HuH-7 (cell line): ENCODE measurements around the gene AMACR.

Experiments
- DNase-seq: peaks from one replicate; pipeline ENCODE4 v3.0.0; 2011; ENCODE audit warnings: low spot score

The AMACR gene

GRCh38 chr5:34007621-34008600, at the start of gene AMACR:
AMACR (minus strand) TSS chr5:34008050; CDS start chr5:34008019, 31 bp downstream.
- peak; percentile 98 for DNase-seq

GRCh38 chr5:34057569-34057968, 49.7 kb upstream of the AMACR start:
- DNase-seq = no peak

DNA sequence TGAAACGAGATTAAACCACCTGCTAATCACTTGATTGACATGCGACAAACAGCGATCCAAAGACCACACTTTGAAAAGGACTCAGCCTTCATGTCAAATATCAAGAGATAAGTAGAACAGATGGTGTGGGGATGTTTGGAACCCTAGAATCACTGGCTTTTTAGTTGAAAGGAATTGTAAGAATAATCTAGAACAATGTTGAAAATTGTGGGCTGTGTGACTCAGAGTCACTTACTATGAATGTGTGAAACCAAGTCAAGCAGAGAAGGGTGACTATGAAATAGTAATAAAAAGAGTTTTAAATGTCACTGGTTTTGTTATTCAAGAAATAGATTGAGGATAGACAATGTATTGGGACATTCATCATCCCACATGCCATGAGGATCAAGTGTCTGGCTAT, 49.3 kb upstream of the AMACR start:
- DNase-seq = no peak

- DNase-seq = no peak
Measured at GRCh38 chr5:34055667-34056066, 47.8 kb upstream of the AMACR start.

DNA sequence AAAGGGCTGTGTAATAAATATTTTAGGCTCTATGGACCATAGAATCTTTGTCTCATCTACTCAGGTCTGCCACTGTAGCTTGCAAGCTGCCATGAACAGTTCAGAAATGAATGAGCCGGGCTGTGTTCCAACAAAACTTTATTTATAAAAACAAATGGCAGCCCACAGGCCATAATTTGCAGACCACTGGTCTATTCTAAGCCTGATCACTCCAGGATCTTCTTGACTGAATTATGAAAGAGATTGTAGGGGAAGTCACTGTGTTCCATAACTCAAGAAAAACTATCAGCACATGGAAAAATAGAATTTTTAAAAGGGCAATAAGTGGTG, 46.5 kb upstream of the AMACR start:
- DNase-seq = no peak

DNA sequence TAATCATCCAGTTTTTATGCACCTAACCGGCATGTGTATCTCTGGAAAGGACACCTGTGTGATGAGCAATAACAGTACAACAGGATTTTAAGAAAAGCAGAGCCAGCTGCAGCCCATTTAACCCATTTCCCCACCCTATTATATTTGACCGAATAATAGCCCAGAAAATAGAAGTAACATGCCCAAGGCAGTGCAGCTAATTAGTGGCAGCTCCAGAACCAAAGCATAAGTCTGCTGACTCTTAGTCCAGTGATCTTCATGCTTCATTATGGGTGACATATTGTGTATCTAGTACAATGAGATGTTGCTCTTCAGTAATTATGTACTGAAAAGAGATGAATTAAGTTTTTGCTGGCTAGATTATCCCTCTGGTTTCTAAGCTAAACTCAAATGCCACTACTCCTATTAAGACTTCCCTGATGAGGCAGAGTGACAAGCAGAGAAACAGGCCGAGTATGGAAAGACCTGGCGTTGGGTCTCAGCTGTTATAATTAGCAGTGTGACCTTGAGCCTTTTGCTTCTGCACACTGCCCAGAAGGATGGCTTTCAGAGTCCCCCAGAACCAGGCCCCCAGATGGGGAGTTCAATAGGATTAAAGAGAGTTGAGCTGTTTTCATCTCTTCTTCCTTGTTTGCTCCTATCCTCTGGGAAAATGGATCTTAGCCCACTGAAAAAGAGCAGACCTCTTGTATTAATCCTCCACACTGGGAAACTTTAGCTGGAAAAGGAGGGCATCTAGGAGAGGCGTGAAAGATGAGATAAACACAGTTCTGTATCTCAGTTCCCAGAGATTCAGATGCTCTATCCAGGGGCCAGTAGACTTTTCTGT, 45.9 kb upstream of the AMACR start:
- no peak for DNase-seq

DNA sequence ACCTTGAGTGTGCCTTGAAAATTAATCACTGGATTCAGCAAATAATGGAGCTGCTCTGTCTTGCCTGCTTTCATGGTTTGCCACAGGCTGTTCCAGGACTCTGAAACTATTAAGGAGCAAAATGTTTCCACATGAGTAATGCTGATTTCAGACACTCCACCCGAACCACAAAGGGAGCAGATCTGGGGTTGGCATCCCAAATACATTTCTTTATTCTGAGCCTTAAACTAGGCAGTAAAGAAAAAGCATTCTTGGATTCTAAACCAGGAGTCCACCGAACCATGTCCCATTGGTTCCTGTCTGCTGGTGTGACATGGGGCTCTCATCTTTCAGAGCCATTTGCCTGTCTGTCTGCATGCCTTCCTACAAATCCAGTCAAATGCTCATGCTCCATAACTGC, 45.3 kb upstream of the AMACR start:
- no peak for DNase-seq

DNA sequence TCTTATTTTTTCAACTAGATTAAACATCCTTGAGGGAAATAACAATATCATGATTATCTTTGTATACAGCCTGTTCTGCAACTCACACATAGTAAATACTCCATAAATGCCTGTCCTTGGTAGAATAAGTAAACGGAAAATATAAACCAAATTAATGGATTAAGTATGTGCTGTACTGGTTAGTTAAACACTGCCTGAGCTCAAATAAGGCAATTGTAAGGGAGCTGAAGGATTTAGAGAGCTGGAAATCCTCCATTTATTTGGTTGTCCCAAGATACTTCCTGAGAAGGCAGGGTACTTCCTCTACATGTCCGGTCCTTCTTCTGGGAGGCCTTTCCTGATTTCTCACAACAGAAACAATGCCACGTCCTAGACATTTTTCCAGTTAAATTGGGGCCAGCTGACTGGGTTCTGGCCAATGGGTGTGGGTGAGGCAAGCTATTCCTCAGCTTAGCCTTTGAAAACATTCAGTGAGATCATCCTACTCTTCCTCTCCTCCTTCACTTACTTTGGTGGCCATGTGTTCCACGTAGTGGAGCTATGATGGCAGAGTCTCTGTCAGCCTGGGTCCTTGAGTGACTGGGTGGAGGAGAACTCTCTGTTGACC, 43.6 kb upstream of the AMACR start:
- DNase-seq = no peak

GRCh38 chr5:34047774-34048572, 40.1 kb upstream of the AMACR start:
- DNase-seq = no peak

DNA sequence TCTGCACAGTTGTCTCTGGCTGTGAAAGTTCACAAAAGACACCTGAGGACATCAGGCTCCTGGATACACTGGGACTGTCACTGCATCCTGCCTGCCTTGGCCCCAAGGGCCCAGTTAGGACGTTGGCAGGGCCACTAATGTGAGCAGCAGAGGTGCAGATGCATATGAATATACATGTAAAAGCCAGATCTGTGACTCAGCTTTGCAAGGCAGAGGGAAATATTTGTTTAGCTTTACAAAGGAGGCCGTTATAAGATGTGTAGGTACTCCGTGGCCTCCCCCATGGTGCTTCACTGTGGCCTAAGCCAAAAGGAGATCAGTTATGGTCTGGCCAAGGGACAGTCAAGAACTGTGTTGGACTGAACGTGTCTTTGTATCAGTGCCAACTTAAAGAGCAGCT, 39.3 kb upstream of the AMACR start:
- DNase-seq = no peak

DNA sequence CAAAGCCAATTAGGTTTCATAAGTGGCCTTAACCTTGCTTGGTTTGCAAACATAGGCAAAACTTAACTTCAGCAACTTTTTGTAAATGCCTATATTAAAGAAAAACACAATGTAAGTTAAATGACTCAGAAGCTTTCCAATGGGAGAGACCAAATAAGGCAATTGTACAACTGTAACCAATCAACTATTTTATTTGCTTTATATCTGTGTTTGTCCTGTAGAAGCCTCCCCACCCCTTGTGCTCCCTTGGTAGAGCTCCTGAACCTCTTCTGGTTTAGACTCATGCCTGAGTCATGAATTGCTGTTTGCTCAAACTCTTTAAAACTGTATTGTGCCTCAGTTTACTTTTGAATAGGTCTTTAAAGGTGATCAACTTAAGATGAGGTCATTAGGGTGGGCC, 38.1 kb upstream of the AMACR start:
- DNase-seq = no peak

GRCh38 chr5:34045023-34045422, 37.2 kb upstream of the AMACR start:
- no peak for DNase-seq

DNA sequence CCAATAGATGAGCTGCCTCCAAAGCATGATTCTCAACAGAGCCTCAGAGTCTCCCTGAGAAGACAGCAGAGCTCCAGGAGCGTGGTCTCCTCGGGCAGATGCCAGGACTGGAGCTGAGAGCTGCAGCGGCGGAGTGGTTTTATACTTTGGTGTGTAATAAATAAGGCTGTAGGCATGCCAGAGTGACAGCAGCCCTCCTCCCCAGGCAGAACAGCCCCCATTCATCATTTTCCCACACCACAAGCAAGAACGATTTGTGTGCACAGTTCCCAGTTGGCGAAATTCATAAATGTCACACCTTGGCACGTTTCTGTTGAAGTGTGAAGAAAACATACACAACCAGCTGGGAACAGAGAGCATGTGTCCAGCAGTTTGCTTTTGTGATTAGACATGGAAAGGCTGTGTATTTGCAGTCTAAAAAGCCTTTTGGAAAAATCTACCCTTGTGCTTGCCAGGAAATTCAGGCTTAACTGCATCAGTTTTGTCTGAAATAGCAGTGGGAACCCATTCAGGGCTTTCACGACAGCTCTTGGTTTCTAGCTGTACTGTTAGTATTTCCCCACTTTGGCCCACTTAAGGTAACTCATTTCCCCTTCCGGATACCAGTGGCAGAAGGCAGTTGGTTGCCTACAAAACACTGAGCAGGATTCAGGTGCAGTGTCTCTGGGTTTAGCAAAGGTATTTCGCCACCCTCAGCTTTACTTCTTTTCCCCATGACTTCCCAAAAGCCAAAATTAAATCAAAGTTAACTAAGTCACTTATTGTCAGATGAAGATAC, 35.4 kb upstream of the AMACR start, which contains the start of gene C1QTNF3:
Gene C1QTNF3 (minus strand): TSS at position 115 of the 778 bp plus-strand sequence. CDS start 88 bp downstream, at position 27.
- no peak for DNase-seq

DNA sequence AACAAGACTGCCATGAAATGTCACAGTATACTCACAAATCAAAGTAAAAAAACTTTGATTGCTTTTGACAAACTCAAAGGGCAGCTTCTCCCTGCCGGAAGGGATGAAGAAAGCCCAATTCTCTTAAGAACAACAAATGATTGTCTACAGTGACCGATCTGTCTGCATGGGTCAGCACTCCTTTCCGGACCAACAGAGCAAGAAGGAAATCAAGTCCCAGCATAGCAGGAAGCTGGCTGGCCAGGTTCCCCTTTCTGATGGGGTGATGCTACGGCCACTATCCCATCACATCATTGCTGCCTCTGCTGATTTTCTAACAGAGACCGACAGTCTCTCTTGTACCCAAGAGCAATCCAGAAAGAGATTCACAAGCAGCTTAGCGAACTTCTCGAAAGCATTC, 34.5 kb upstream of the AMACR start:
- no peak for DNase-seq

GRCh38 chr5:34041247-34041972, 33.6 kb upstream of the AMACR start:
- DNase-seq = no peak

DNA sequence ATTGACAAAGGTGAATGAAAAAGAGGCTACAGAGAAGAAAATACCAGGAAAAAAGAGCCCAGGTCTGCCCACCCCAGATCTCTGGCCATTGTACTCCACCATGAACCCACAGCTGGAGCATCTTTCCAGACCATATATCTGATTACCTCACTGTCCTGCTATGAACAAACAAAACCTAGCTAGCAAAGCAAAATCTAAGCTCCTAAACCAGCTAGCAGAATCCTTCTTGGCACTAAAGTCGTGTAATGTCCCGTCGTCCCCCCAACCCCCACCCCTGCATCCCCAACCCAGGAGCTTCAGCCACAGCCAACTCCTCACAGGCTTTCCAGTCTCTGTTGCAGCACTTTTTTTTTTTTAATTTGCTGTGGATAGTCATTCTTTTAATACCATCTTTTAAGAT, 32.6 kb upstream of the AMACR start:
- no peak for DNase-seq

GRCh38 chr5:34039398-34040157, 31.7 kb upstream of the AMACR start:
- peak; percentile 45 for DNase-seq

GRCh38 chr5:34038838-34039237, 31.0 kb upstream of the AMACR start:
- no peak for DNase-seq

DNA sequence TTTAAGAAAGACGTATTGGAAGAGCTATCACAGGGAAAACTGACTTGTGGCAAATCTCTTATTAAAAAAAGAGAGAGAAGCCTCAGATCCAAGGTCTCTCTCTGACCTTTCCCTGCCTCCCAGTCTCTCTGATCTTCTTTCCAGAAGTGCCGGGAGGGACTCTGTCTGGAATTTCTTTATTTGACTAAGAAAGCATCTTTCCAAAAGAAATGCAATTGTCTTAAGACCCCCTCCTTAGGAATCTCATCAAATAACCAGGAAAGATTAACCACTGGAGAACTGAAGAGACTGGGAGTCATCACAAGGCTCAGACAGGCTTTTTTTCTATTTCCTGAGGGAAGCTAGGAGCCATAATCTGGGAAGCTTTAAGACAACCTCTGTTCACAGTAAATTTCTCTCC, 30.5 kb upstream of the AMACR start:
- no peak for DNase-seq
